ES-I3 (cell line): ENCODE measurements around the gene GPR85.

Source experiments
- H3K36me3 ChIP-seq: 2 replicates; pipeline ENCODE4 v1.6.1; 2013; ENCODE audit warnings: mild to moderate bottlenecking, low read length, control low read depth, moderate library complexity; ENCODE audit not compliant: insufficient read depth
- H3K4me1 ChIP-seq: 2 replicates; pipeline ENCODE4 v1.6.1; 2013; ENCODE audit warnings: mild to moderate bottlenecking, control low read depth, low read length; ENCODE audit not compliant: insufficient read depth
- H3K9ac ChIP-seq: 2 replicates; pipeline ENCODE4 v1.6.1; 2013; ENCODE audit warnings: low read depth, mild to moderate bottlenecking, low read length, moderate library complexity
- H3K9me3 ChIP-seq: 2 replicates; pipeline ENCODE4 v1.6.1; 2013; ENCODE audit warnings: mild to moderate bottlenecking, low read length, moderate library complexity; ENCODE audit not compliant: control insufficient read depth, insufficient read depth

The GPR85 gene

GRCh38 chr7:113094517-113095249 lies 8.1 kb upstream of the GPR85 start:
- no peak overlapping the region for H3K9ac ChIP-seq
- no peaks in the 10 kb centered on the region for H3K36me3 ChIP-seq
- H3K9me3 ChIP-seq, result no peaks in the 10 kb centered on the region
- H3K4me1 ChIP-seq, result no peaks in the 10 kb centered on the region

GRCh38 chr7:113093561-113093960 lies 6.9 kb upstream of the GPR85 start:
- H3K9me3 ChIP-seq, result no peaks in the 10 kb centered on the region
- H3K36me3 ChIP-seq, result no peaks in the 10 kb centered on the region
- no peaks in the 10 kb centered on the region for H3K4me1 ChIP-seq
- no peak overlapping the region for H3K9ac ChIP-seq

GRCh38 chr7:113092762-113093161 lies 6.1 kb upstream of the GPR85 start:
- Histone ChIP-seq H3K9ac (no peak overlapping the region), H3K36me3 (no peaks in the 10 kb centered on the region), H3K9me3 (no peaks in the 10 kb centered on the region), H3K4me1 (no peaks in the 10 kb centered on the region)

- Histone ChIP-seq H3K36me3 (no peaks in the 10 kb centered on the region), H3K4me1 (peaks cover 4% of the 10 kb centered on the region; the same call in 1 of the 2 replicates), H3K9ac (peak overlapping the region; percentile 49; the same call in 1 of the 2 replicates), H3K9me3 (no peaks in the 10 kb centered on the region)
Measured at GRCh38 chr7:113087071-113087998, 708 bp upstream of the GPR85 start.

- no peaks in the 10 kb centered on the region for H3K36me3 ChIP-seq
- peaks cover 4% of the 10 kb centered on the region; the same call in 1 of the 2 replicates for H3K4me1 ChIP-seq
- H3K9ac ChIP-seq, result peak overlapping the region; percentile 49; the same call in 1 of the 2 replicates
- H3K9me3 ChIP-seq, result no peaks in the 10 kb centered on the region
Measured at GRCh38 chr7:113085781-113086390, 741 bp downstream of the GPR85 start.

- Histone ChIP-seq H3K4me1 (peaks cover 4% of the 10 kb centered on the region; the same call in 1 of the 2 replicates), H3K9ac (no peak overlapping the region), H3K36me3 (no peaks in the 10 kb centered on the region), H3K9me3 (no peaks in the 10 kb centered on the region)
Measured at GRCh38 chr7:113084496-113085172, 2.0 kb downstream of the GPR85 start.

- no peak overlapping the region for H3K9ac ChIP-seq
- peaks cover 4% of the 10 kb centered on the region; the same call in 1 of the 2 replicates for H3K4me1 ChIP-seq
- no peaks in the 10 kb centered on the region for H3K36me3 ChIP-seq
- no peaks in the 10 kb centered on the region for H3K9me3 ChIP-seq
Measured at GRCh38 chr7:113083816-113084495, 2.7 kb downstream of the GPR85 start.

GRCh38 chr7:113083132-113083815 lies 3.4 kb downstream of the GPR85 start:
- Histone ChIP-seq H3K9ac (no peak overlapping the region), H3K9me3 (no peaks in the 10 kb centered on the region), H3K4me1 (peaks cover 4% of the 10 kb centered on the region; the same call in 1 of the 2 replicates), H3K36me3 (no peaks in the 10 kb centered on the region)

- Histone ChIP-seq H3K36me3 (no peaks in the 10 kb centered on the region), H3K4me1 (peaks cover 8% of the 10 kb centered on the region; the same call in 1 of the 2 replicates), H3K9me3 (no peaks in the 10 kb centered on the region), H3K9ac (no peak overlapping the region)
Measured at GRCh38 chr7:113078331-113078730, 8.3 kb downstream of the GPR85 start.

GRCh38 chr7:113076703-113077102 lies 9.9 kb downstream of the GPR85 start:
- no peaks in the 10 kb centered on the region for H3K36me3 ChIP-seq
- H3K4me1 ChIP-seq, result peaks cover 8% of the 10 kb centered on the region; the same call in 1 of the 2 replicates
- no peak overlapping the region for H3K9ac ChIP-seq
- H3K9me3 ChIP-seq, result no peaks in the 10 kb centered on the region

GRCh38 chr7:113071465-113071864 lies 15.2 kb downstream of the GPR85 start:
- no peaks in the 10 kb centered on the region for H3K36me3 ChIP-seq
- H3K9me3 ChIP-seq, result no peaks in the 10 kb centered on the region
- no peak overlapping the region for H3K9ac ChIP-seq
- H3K4me1 ChIP-seq, result peaks cover 3% of the 10 kb centered on the region; the same call in 1 of the 2 replicates

GRCh38 chr7:113062499-113062898 lies 24.1 kb downstream of the GPR85 start:
- Histone ChIP-seq H3K9ac (no peak overlapping the region), H3K4me1 (no peaks in the 10 kb centered on the region), H3K36me3 (no peaks in the 10 kb centered on the region), H3K9me3 (no peaks in the 10 kb centered on the region)

GRCh38 chr7:113060100-113060499 lies 26.5 kb downstream of the GPR85 start:
- Histone ChIP-seq H3K9me3 (no peaks in the 10 kb centered on the region), H3K36me3 (no peaks in the 10 kb centered on the region), H3K9ac (no peak overlapping the region), H3K4me1 (no peaks in the 10 kb centered on the region)
